HuH-7.5 (cell line): ENCODE data around the gene SSBP3.

ENCODE experiments used
- DNase-seq: peaks from one replicate; pipeline ENCODE4 v3.0.0; 2011; ENCODE audit warnings: low spot score

Gene SSBP3

GRCh38 chr1:54371038-54371941 is 34.9 kb downstream of the SSBP3 start:
- no peak for DNase-seq

GRCh38 chr1:54370287-54370989 is 35.8 kb downstream of the SSBP3 start:
- DNase-seq, result no peak

- no peak for DNase-seq
Observed at GRCh38 chr1:54367613-54368012, 38.6 kb downstream of the SSBP3 start.

- DNase-seq, result no peak
Observed at GRCh38 chr1:54365847-54366246, 40.3 kb downstream of the SSBP3 start.

GRCh38 chr1:54365398-54365797 is 40.8 kb downstream of the SSBP3 start:
- no peak for DNase-seq

GRCh38 chr1:54364995-54365394 is 41.2 kb downstream of the SSBP3 start:
- DNase-seq, result no peak

- no peak for DNase-seq
Observed at GRCh38 chr1:54364582-54364981, 41.6 kb downstream of the SSBP3 start.

- no peak for DNase-seq
Observed at GRCh38 chr1:54363925-54364324, 42.3 kb downstream of the SSBP3 start.

GRCh38 chr1:54362881-54363340 is 43.3 kb downstream of the SSBP3 start:
- DNase-seq, result no peak

- DNase-seq, result no peak
Observed at GRCh38 chr1:54361342-54361741, 44.9 kb downstream of the SSBP3 start.

- no peak for DNase-seq
Observed at GRCh38 chr1:54360165-54361005, 45.8 kb downstream of the SSBP3 start.

- DNase-seq, result no peak
Observed at GRCh38 chr1:54359393-54360162, 46.6 kb downstream of the SSBP3 start.

- no peak for DNase-seq
Observed at GRCh38 chr1:54358503-54359168, 47.6 kb downstream of the SSBP3 start.

- no peak for DNase-seq
Observed at GRCh38 chr1:54357967-54358366, 48.2 kb downstream of the SSBP3 start.

GRCh38 chr1:54356680-54357147 is 49.5 kb downstream of the SSBP3 start:
- DNase-seq, result no peak

GRCh38 chr1:54355931-54356679 is 50.1 kb downstream of the SSBP3 start:
- no peak for DNase-seq

- DNase-seq, result no peak
Observed at GRCh38 chr1:54354899-54355298, 51.3 kb downstream of the SSBP3 start.

- DNase-seq, result no peak
Observed at GRCh38 chr1:54353959-54354358, 52.2 kb downstream of the SSBP3 start.

- no peak for DNase-seq
Observed at GRCh38 chr1:54352755-54353154, 53.4 kb downstream of the SSBP3 start.

- no peak for DNase-seq
Observed at GRCh38 chr1:54350360-54350759, 55.8 kb downstream of the SSBP3 start.
